ENCODE data around the gene DPYSL5. TPM values are rescaled to one million over a fixed set of nuclear protein-coding genes. Genes with fewer than 3 reads are reported as not detected.

DPYSL5 gene
- total RNA-seq, 2 donors from 2014 or later, result not detected

- 61 to 67% methylated on average over 4 of the region's 4 CpGs for WGBS, 2 donors
- TF ChIP-seq CTCF (IDR thresholded peaks at IDR 0.05), result no peak
- no peak for TF ChIP-seq POLR2A (IDR thresholded peaks at IDR 0.05)
- no peak for ATAC-seq
Observed at GRCh38 chr2:26840937-26841610, 6.9 kb upstream of the DPYSL5 start.

GRCh38 chr2:26843041-26843440 lies 4.9 kb upstream of the DPYSL5 start:
- Histone ChIP-seq H3K36me3 (replicated peaks in 1 of 2; ENCODE audit: insufficient read depth in 1 of 2, low read depth in 2 of 2) (no peaks in the 10 kb centered on the region), H3K27me3 (peaks cover 4 to 22% of the 10 kb centered on the region in 2 donors), H3K27ac (no peak overlapping the region), H3K9me3 (no peaks in the 10 kb centered on the region), H3K4me3 (no peak overlapping the region), H3K4me1 (peaks cover 14% of the 10 kb centered on the region)
- WGBS, 2 donors, result 35 to 36% methylated on average over 4 of the region's 4 CpGs
- DNase-seq, result no peak
- TF ChIP-seq POLR2A (IDR thresholded peaks at IDR 0.05) (no peak), CTCF (IDR thresholded peaks at IDR 0.05) (no peak)
- no peak for ATAC-seq
- intact Hi-C loops (cut with DNase I), result no loop called here

More at GRCh38 chr2:26840937-26841610, 6.9 kb upstream of the DPYSL5 start:
- Histone ChIP-seq H3K27me3 (peaks cover 0 to 2% of the 10 kb centered on the region in 2 donors), H3K9me3 (no peaks in the 10 kb centered on the region), H3K27ac (no peak overlapping the region), H3K4me1 (no peaks in the 10 kb centered on the region), H3K4me3 (no peak overlapping the region), H3K36me3 (replicated peaks in 1 of 2; ENCODE audit: insufficient read depth in 1 of 2, low read depth in 2 of 2) (no peaks in the 10 kb centered on the region)
- no peak for DNase-seq
- intact Hi-C loops (cut with DNase I), result no loop called here

- Histone ChIP-seq H3K36me3 (replicated peaks in 1 of 2; ENCODE audit: insufficient read depth in 1 of 2, low read depth in 2 of 2) (no peaks in the 10 kb centered on the region), H3K4me1 (peaks cover 34% of the 10 kb centered on the region), H3K27me3 (peaks cover 4 to 39% of the 10 kb centered on the region in 2 donors), H3K27ac (no peak overlapping the region), H3K4me3 (no peak overlapping the region), H3K9me3 (no peaks in the 10 kb centered on the region)
- WGBS, 2 donors, result 42 to 43% methylated on average over 7 to 8 of the region's 8 CpGs
- intact Hi-C loops (cut with DNase I), result loop anchor here (5.0 kb wide), 1 partner anchor 97 kb away; no protein-coding TSS in a partner anchor
- DNase-seq (no peak), ATAC-seq (no peak)
- TF ChIP-seq CTCF (IDR thresholded peaks at IDR 0.05), result no peak
- no peak for TF ChIP-seq POLR2A (IDR thresholded peaks at IDR 0.05)
Observed at GRCh38 chr2:26845021-26845420, 2.9 kb upstream of the DPYSL5 start.

GRCh38 chr2:26846334-26847306 lies 1.3 kb upstream of the DPYSL5 start:
- Histone ChIP-seq H3K4me1 (peaks cover 35% of the 10 kb centered on the region), H3K27ac (no peak overlapping the region), H3K27me3 (peaks cover 4 to 41% of the 10 kb centered on the region in 2 donors), H3K4me3 (no peak overlapping the region), H3K9me3 (no peaks in the 10 kb centered on the region), H3K36me3 (replicated peaks in 1 of 2; ENCODE audit: insufficient read depth in 1 of 2, low read depth in 2 of 2) (no peaks in the 10 kb centered on the region)
- 3 to 9% methylated on average over 13 to 39 of the region's 39 CpGs for whole genome bisulfite sequencing, 2 donors
- intact Hi-C loops (cut with DNase I), result loop anchor here (5.0 kb wide), 1 partner anchor 96 kb away; no protein-coding TSS in a partner anchor
- peak; percentile 66 for ATAC-seq
- peak; percentile 64 to 72 (median 66) for DNase-seq
- TF ChIP-seq POLR2A (IDR thresholded peaks at IDR 0.05) (no peak), CTCF (IDR thresholded peaks at IDR 0.05) (peak; percentile 64 to 85 (median 78))

All from body of pancreas (tissue), 4 donors.